GM10248 (cell line): ENCODE data around the gene GRID1.
A peak's percentile ranks its signal among the peaks of the same experiment; 100 is the strongest.

Experiments
- CTCF ChIA-PET: fragments of 300-600 bp; sonication (Branson Sonifier 250); formaldehyde crosslinking; extraction: SDS; loops from one replicate; lab custom pipeline; 2021; ENCODE audit warnings: antibody characterized with exemption; lab: Yijun Ruan, JAX
- POLR2A ChIA-PET: fragments of 350-650 bp; sonication (Branson Sonifier 250); formaldehyde crosslinking; extraction: SDS; loops from one replicate; lab custom pipeline; 2020; ENCODE audit warnings: antibody characterized with exemption; lab: Yijun Ruan, JAX
- DNase-seq: peaks from one replicate; pipeline ENCODE4 v3.0.0; 2012; ENCODE audit errors: extremely low spot score
- TF ChIP-seq, protein P1 (sequence below): IDR thresholded peaks from 2 replicates; pipeline ENCODE4 v1.5.1; 2012; ENCODE audit warnings: mild to moderate bottlenecking, low read depth; ENCODE audit errors: extremely low read depth, missing control alignments, control extremely low read depth

The GRID1 gene

DNA sequence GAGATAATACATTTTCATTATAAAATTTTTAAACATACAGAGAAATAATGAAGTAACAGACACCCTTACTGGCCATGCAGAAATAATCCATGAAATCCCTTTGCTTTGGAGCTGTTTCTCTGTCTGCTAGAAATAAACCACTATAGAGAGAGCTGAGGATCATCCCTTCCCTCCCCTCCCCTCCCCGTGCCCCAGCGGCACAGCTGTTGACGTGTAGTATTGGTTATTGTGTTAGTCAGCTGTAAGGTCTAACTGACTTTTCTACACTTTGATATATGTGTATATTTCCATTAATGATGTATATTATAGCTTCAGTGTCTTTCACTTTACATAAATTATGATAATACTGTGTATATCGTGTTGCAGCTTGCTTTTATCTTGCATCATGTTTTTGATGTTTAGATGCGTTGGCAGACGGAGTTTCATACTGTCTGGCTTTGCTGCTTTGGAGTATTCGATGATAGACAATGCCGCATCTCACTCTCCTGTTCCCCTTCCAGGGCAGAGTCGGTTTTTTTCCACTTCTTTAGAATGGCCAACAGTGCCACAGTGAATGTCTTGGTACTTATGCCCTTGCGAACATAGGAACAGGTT, 27.4 kb upstream of the GRID1 start:
- POLR2A ChIA-PET = no interaction called here
- no peak for DNase-seq
- CTCF ChIA-PET = interaction anchor here (1.2 kb wide), 1 partner anchor 15 kb away, joined by 3 read pairs; no protein-coding TSS in a partner anchor
- TF ChIP-seq, protein P1, sequence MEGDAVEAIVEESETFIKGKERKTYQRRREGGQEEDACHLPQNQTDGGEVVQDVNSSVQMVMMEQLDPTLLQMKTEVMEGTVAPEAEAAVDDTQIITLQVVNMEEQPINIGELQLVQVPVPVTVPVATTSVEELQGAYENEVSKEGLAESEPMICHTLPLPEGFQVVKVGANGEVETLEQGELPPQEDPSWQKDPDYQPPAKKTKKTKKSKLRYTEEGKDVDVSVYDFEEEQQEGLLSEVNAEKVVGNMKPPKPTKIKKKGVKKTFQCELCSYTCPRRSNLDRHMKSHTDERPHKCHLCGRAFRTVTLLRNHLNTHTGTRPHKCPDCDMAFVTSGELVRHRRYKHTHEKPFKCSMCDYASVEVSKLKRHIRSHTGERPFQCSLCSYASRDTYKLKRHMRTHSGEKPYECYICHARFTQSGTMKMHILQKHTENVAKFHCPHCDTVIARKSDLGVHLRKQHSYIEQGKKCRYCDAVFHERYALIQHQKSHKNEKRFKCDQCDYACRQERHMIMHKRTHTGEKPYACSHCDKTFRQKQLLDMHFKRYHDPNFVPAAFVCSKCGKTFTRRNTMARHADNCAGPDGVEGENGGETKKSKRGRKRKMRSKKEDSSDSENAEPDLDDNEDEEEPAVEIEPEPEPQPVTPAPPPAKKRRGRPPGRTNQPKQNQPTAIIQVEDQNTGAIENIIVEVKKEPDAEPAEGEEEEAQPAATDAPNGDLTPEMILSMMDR = no peak

DNA sequence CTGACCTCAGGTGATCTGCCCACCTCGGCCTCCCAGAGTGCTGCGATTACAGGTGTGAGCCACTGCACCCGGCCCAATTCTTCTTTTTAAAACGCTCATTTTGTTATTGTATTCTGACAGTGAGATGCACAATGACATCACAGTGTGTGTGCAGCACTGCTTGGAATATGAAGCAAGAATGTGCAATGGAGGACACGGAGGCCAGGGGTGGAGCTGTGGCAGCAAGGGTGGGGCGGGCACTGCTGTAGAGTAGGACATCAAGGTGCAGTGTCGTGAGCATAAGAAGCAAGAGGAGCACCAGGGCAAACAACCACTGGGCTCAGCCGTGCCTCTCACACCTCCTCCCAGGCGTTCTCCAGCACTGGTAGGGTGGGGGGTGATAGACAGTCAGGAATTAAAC, 26.8 kb upstream of the GRID1 start:
- TF ChIP-seq, protein P1 = no peak
- no peak for DNase-seq
- CTCF ChIA-PET = interaction anchor here (0.9 to 6.7 kb wide), 4 partner anchors 12 to 191 kb away, joined by 3 to 41 read pairs (median 4); no protein-coding TSS in a partner anchor
- POLR2A ChIA-PET = no interaction called here

DNA sequence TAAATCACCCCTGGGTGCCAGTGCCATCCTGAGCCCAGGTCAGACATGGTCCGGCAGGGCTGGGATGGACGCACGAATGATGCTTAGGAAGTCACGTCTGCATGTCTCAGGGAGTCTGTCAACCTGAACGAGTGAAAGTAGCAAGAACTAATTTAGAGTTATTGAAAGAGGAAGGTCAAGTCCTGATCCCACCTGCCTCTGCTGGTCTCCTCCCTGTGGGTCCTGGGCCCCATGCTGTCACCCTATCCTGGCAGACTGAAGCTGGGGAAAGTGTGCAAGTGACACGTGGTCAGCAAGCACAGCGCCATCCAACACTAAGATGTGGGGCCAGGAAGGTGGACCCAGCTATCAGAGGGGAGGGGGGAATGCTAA, 26.1 kb upstream of the GRID1 start:
- CTCF ChIA-PET = interaction anchor here (0.9 to 6.7 kb wide), 3 partner anchors 11 to 192 kb away, joined by 3 to 41 read pairs (median 4); no protein-coding TSS in a partner anchor
- peak; percentile 80 for DNase-seq
- TF ChIP-seq, protein P1 = no peak
- POLR2A ChIA-PET = no interaction called here

DNA sequence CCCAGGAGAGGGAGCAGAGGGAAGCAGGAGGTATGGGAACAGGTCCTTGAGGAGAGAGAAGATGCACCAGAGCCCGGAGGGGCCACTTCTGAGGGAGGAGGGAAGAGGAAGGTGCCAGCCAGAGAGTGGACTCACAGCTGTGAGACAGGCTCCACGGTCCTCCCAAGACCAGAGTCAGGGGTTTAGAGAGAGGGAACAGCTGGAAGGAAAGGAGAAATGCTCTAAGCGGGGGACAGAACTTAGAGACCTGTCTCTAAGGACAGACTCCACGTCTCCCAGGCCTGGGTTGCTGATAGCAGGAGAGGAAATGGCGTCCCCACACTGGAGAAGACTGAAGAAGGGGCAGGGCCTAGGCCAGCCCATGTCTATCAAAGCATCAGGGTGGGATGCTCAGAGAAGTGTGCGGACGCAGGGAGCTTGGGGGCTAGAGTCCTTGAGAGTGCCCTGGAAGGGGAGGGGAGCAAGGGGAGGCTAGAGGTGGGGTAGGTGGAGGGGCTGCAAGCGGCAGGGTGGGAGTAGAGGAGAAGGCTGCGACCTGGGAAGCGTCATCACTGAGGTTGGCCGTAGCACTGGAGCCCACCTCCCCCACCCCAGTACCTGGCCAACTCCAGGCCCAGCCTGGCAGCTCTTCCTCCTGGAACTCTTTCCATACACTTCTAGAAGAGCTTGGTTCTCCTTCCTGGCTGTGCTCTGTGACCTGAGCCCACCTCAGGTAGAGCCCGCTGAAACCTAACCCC, 25.6 kb upstream of the GRID1 start:
- POLR2A ChIA-PET = no interaction called here
- DNase-seq = peak; percentile 58
- CTCF ChIA-PET = interaction anchor here (0.9 to 8.1 kb wide), 6 partner anchors 8 to 192 kb away, joined by 3 to 81 read pairs (median 4); no protein-coding TSS in a partner anchor
- TF ChIP-seq, protein P1 = no peak

DNA sequence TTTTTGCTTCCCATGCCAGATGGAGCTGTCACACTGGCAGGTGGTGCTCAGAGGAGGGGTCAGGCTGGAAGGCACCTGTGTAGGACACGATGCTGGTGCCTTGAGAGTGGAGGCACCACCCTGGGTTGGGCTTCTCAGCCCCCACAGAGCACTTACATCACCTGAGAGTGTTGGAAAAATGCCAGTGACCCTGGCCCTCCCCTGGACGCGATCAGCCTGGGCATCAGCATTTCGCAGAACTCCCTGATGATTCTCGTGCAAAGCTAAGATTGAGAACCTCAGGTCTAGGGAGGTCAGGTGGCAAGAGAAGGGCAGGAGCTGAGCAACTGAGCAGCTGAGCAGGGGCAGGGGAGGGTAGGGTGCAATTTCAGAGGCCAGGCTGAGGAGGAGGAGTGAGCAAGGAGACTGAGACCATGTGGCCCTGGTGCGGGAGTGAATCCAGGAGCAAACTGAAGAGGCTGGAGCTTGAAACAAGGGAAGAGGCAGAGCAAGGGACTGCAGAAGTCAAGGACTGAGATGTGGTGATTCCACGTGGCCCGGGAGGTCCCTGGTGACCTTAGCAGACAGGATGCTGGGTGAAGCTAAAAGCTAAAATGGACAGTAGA, 24.7 kb upstream of the GRID1 start:
- no peak for DNase-seq
- ChIA-PET CTCF (interaction anchor here (0.9 to 8.1 kb wide), 6 partner anchors 9 to 193 kb away, joined by 3 to 81 read pairs (median 3); no protein-coding TSS in a partner anchor), POLR2A (interaction anchor here (0.6 kb wide), 1 partner anchor 9 kb away, joined by 3 read pairs; no protein-coding TSS in a partner anchor)
- TF ChIP-seq, protein P1 = no peak
